ENCODE data around the gene ACSF3. TPM values are rescaled to one million over a fixed set of nuclear protein-coding genes. Genes with fewer than 3 reads are reported as not detected.

The ACSF3 gene
- total RNA-seq, result 21.7 and 27.0 TPM in 2 replicates

GRCh38 chr16:89093602-89094251 lies at the start of gene ACSF3:
Gene ACSF3, plus strand, starts transcription at chr16:89093852. Its CDS starts 6,830 bp downstream, at chr16:89100682.
- DNase-seq (ENCODE audit: extremely low read depth, low read depth, low spot score), result no peak

- DNase-seq (ENCODE audit: extremely low read depth, low read depth, low spot score), result no peak
Observed at GRCh38 chr16:89044418-89045180, 49.1 kb upstream of the ACSF3 start.

- no peak for DNase-seq (ENCODE audit: extremely low read depth, low read depth, low spot score)
Observed at GRCh38 chr16:89045181-89045815, 48.4 kb upstream of the ACSF3 start.

GRCh38 chr16:89045881-89046280 lies 47.8 kb upstream of the ACSF3 start:
- DNase-seq (ENCODE audit: extremely low read depth, low read depth, low spot score), result no peak

- DNase-seq (ENCODE audit: extremely low read depth, low read depth, low spot score), result no peak
Observed at GRCh38 chr16:89046491-89046890, 47.2 kb upstream of the ACSF3 start.

- no peak for DNase-seq (ENCODE audit: extremely low read depth, low read depth, low spot score)
Observed at GRCh38 chr16:89047331-89048089, 46.1 kb upstream of the ACSF3 start.

GRCh38 chr16:89048090-89048725 lies 45.4 kb upstream of the ACSF3 start:
- no peak for DNase-seq (ENCODE audit: extremely low read depth, low read depth, low spot score)

- no peak for DNase-seq (ENCODE audit: extremely low read depth, low read depth, low spot score)
Observed at GRCh38 chr16:89048871-89049422, 44.7 kb upstream of the ACSF3 start.

- no peak for DNase-seq (ENCODE audit: extremely low read depth, low read depth, low spot score)
Observed at GRCh38 chr16:89049484-89050118, 44.1 kb upstream of the ACSF3 start.

GRCh38 chr16:89050119-89050867 lies 43.4 kb upstream of the ACSF3 start:
- DNase-seq (ENCODE audit: extremely low read depth, low read depth, low spot score), result no peak

GRCh38 chr16:89050868-89051311 lies 42.8 kb upstream of the ACSF3 start:
- no peak for DNase-seq (ENCODE audit: extremely low read depth, low read depth, low spot score)

- no peak for DNase-seq (ENCODE audit: extremely low read depth, low read depth, low spot score)
Observed at GRCh38 chr16:89051521-89052166, 42.0 kb upstream of the ACSF3 start.

- DNase-seq (ENCODE audit: extremely low read depth, low read depth, low spot score), result no peak
Observed at GRCh38 chr16:89052191-89052889, 41.3 kb upstream of the ACSF3 start.

GRCh38 chr16:89052890-89053724 lies 40.5 kb upstream of the ACSF3 start:
- DNase-seq (ENCODE audit: extremely low read depth, low read depth, low spot score), result no peak

- no peak for DNase-seq (ENCODE audit: extremely low read depth, low read depth, low spot score)
Observed at GRCh38 chr16:89053725-89054029, 40.0 kb upstream of the ACSF3 start.

- DNase-seq (ENCODE audit: extremely low read depth, low read depth, low spot score), result no peak
Observed at GRCh38 chr16:89054261-89054661, 39.4 kb upstream of the ACSF3 start.

- DNase-seq (ENCODE audit: extremely low read depth, low read depth, low spot score), result no peak
Observed at GRCh38 chr16:89054714-89055113, 38.9 kb upstream of the ACSF3 start.
